ENCODE measurements around the gene RFX2.

Gene RFX2

GRCh38 chr19:6056282-6056741 lies 54.0 kb downstream of the RFX2 start:
- DNase-seq: peak in 3 of 42 donors; percentile 7 to 21 (median 12)
- intact Hi-C loops (cut with DNase I): loop anchor here (10.0 kb wide), 1 partner anchor 48 kb away; no protein-coding TSS in a partner anchor

- intact Hi-C loops (cut with DNase I): loop anchor here (10.0 kb wide), 1 partner anchor 50 kb away; no protein-coding TSS in a partner anchor
- peak in 3 of 42 donors; percentile 1 to 15 (median 8) for DNase-seq
These were observed 55.1 kb downstream of the RFX2 start for GRCh38 chr19:6055013-6055795.

GRCh38 chr19:6048793-6049405 lies 61.4 kb downstream of the RFX2 start:
- DNase-seq: peak; percentile 51 to 90 (median 76)
- intact Hi-C loops (cut with DNase I): loop anchor here (2.0 kb wide), 1 partner anchor 78 kb away; no protein-coding TSS in a partner anchor

- intact Hi-C loops (cut with DNase I): loop anchor here (2.0 kb wide), 1 partner anchor 78 kb away; no protein-coding TSS in a partner anchor
- peak in 4 of 42 donors; percentile 14 to 42 (median 33) for DNase-seq
These were observed 62.0 kb downstream of the RFX2 start for GRCh38 chr19:6048348-6048747.

- intact Hi-C loops (cut with DNase I): loop anchor here (2.0 kb wide), 1 partner anchor 79 kb away; no protein-coding TSS in a partner anchor
These were observed 62.5 kb downstream of the RFX2 start for GRCh38 chr19:6047741-6048251.

GRCh38 chr19:6047256-6047655 lies 63.0 kb downstream of the RFX2 start:
- intact Hi-C loops (cut with DNase I): no loop called here
- DNase-seq: peak in 4 of 42 donors; percentile 9 to 33 (median 24)

More at GRCh38 chr19:6047741-6048251, 62.5 kb downstream of the RFX2 start:
- peak in 3 of 42 donors; percentile 4 to 39 (median 16) for DNase-seq

- intact Hi-C loops (cut with DNase I): no loop called here
- DNase-seq: peak in 6 of 42 donors; percentile 1 to 30 (median 14)
These were observed 65.2 kb downstream of the RFX2 start for GRCh38 chr19:6045108-6045507.

GRCh38 chr19:6044056-6044805 lies 66.1 kb downstream of the RFX2 start:
- DNase-seq: peak in 9 of 42 donors; percentile 2 to 34 (median 6)
- intact Hi-C loops (cut with DNase I): no loop called here

GRCh38 chr19:6042776-6043726 lies 67.2 kb downstream of the RFX2 start:
- peak in 10 of 42 donors; percentile 0 to 28 (median 6) for DNase-seq
- intact Hi-C loops (cut with DNase I): no loop called here

GRCh38 chr19:6041991-6042481 lies 68.3 kb downstream of the RFX2 start:
- intact Hi-C loops (cut with DNase I): no loop called here
- DNase-seq: peak; percentile 49 to 96 (median 82)

GRCh38 chr19:6041071-6041470 lies 69.2 kb downstream of the RFX2 start:
- peak in 9 of 42 donors; percentile 1 to 21 (median 8) for DNase-seq
- intact Hi-C loops (cut with DNase I): no loop called here

GRCh38 chr19:6039566-6040225 lies 70.6 kb downstream of the RFX2 start:
- intact Hi-C loops (cut with DNase I): no loop called here
- DNase-seq: peak in 12 of 42 donors; percentile 4 to 36 (median 13)

GRCh38 chr19:6038634-6039405 lies 71.5 kb downstream of the RFX2 start:
- intact Hi-C loops (cut with DNase I): no loop called here
- peak in 10 of 42 donors; percentile 5 to 32 (median 12) for DNase-seq

- peak in 9 of 42 donors; percentile 2 to 38 (median 9) for DNase-seq
- intact Hi-C loops (cut with DNase I): no loop called here
These were observed 75.3 kb downstream of the RFX2 start for GRCh38 chr19:6035026-6035425.

GRCh38 chr19:6034512-6034911 lies 75.8 kb downstream of the RFX2 start:
- DNase-seq: peak in 4 of 42 donors; percentile 2 to 16 (median 4)
- intact Hi-C loops (cut with DNase I): no loop called here

- peak in 2 of 42 donors; percentile 3 for DNase-seq
- intact Hi-C loops (cut with DNase I): no loop called here
These were observed 76.5 kb downstream of the RFX2 start for GRCh38 chr19:6033744-6034264.

Measured in head of caudate nucleus (tissue), 42 donors.